T-cell (primary cell): ENCODE results near the gene ZNF12. TPM values are rescaled to one million over a fixed set of nuclear protein-coding genes. Genes with fewer than 3 reads are reported as not detected.
A peak's percentile ranks its signal among the peaks of the same experiment; 100 is the strongest.

Experiments used
- ATAC-seq, 4 experiments: fragments of 200-7000 bp in 3 of 4; fragments of 150-1000 bp in 1 of 4; cut with Tn5 transposase; replicated peaks in 1 of 4; 1 replicate in 3 of 4; 2 replicates in 1 of 4; pipeline ENCODE4 v1.10.0; 2021; ENCODE audit warnings: moderate library complexity in 3 of 4, mild to moderate bottlenecking in 2 of 4, moderate number of reproducible peaks in 1 of 4
- CTCF ChIA-PET, 2 donors: fragments of 300-600 bp; sonication (Branson Sonifier 250); formaldehyde crosslinking; loops; one replicate each; lab custom pipeline; 2022; ENCODE audit warnings: antibody characterized with exemption in 2 of 2; lab: Charles Lee
- POLR2A ChIA-PET, 2 donors: fragments of 300-600 bp; sonication (Branson Sonifier 250); formaldehyde crosslinking; loops; one replicate each; lab custom pipeline; 2022; ENCODE audit warnings: antibody characterized with exemption in 2 of 2; lab: Charles Lee
- DNase-seq, 35 experiments: peaks; one replicate each; pipeline versions ENCODE4 v3.0.0 to v3.0.0-alpha.2; 2013 to 2023
- H3K27ac ChIP-seq: one replicate; pipeline ENCODE4 v1.5.1; 2013; ENCODE audit warnings: low read length
- H3K27me3 ChIP-seq, 2 experiments: replicated peaks in 1 of 2; 1 replicate in 1 of 2; 2 replicates in 1 of 2; pipeline versions ENCODE4 v1.6.1 to v1.7.0; 2013; ENCODE audit warnings: low read length in 1 of 2, mixed read lengths in 1 of 2; ENCODE audit not compliant: control insufficient read depth in 2 of 2, insufficient read depth in 2 of 2; ENCODE audit errors: extremely low read depth in 1 of 2
- H3K36me3 ChIP-seq, 2 donors: 1 replicate in 1 of 2; 2 replicates in 1 of 2; pipeline versions ENCODE4 v1.6.1 to v1.7.0; 2013; ENCODE audit warnings: low read length in 1 of 2; ENCODE audit not compliant: control insufficient read depth in 2 of 2, insufficient read depth in 1 of 2; ENCODE audit errors: extremely low read depth in 1 of 2
- H3K4me1 ChIP-seq, 2 experiments: 1 replicate in 1 of 2; 2 replicates in 1 of 2; pipeline versions ENCODE4 v1.6.1 to v1.7.0; 2013; ENCODE audit warnings: low read length in 2 of 2, mixed read lengths in 1 of 2; ENCODE audit not compliant: insufficient read depth in 2 of 2, control insufficient read depth in 1 of 2; ENCODE audit errors: extremely low read depth in 1 of 2
- H3K4me3 ChIP-seq, 2 donors: 1 replicate in 1 of 2; 2 replicates in 1 of 2; pipeline versions ENCODE4 v1.5.1 to v1.7.0; 2013; ENCODE audit warnings: mild to moderate bottlenecking in 2 of 2, low read length in 1 of 2, moderate library complexity in 1 of 2; ENCODE audit not compliant: control insufficient read depth in 1 of 2; ENCODE audit errors: extremely low read depth in 1 of 2
- H3K9me3 ChIP-seq: 2 replicates; pipeline ENCODE4 v1.7.0; 2013
- H3K27ac Mint-ChIP-seq, 2 donors: one replicate each; pipeline ENCODE4 v1.8.0; 2020 to 2021; ENCODE audit warnings: mild to moderate bottlenecking in 2 of 2, mixed read lengths in 2 of 2
- H3K27me3 Mint-ChIP-seq, 2 donors: one replicate each; pipeline ENCODE4 v1.8.0; 2021 to 2022; ENCODE audit warnings: mixed read lengths in 2 of 2
- H3K36me3 Mint-ChIP-seq: one replicate; pipeline ENCODE4 v1.8.0; 2021; ENCODE audit warnings: mixed read lengths
- H3K4me1 Mint-ChIP-seq, 3 donors: one replicate each; pipeline ENCODE4 v1.8.0; 2020 to 2022; ENCODE audit warnings: mixed read lengths in 3 of 3, mild to moderate bottlenecking in 1 of 3
- H3K4me3 Mint-ChIP-seq, 3 donors: one replicate each; pipeline ENCODE4 v1.8.0; 2020 to 2022; ENCODE audit warnings: mild to moderate bottlenecking in 3 of 3, mixed read lengths in 3 of 3, moderate library complexity in 3 of 3
- H3K9me3 Mint-ChIP-seq, 3 donors: one replicate each; pipeline ENCODE4 v1.8.0; 2020 to 2022; ENCODE audit warnings: mixed read lengths in 3 of 3
- WGBS: methylation state at CpG from one replicate; pipeline ENCODE4 v1.1.5; 2013; ENCODE audit warnings: missing lambda C conversion rate; ENCODE audit not compliant: insufficient coverage; 5-methylcytosine and 5-hydroxymethylcytosine counted together
- total RNA-seq, 35 experiments: library from RNA in 6 of 35; stranded (reverse) in 6 of 35; fragments of 120-200 nt in 1 of 35; gene quantifications; one replicate each; pipeline versions ENCODE4 v1.2.1 to v1.2.4 and lab custom pipeline; 2013 to 2026

ZNF12 gene
- total RNA-seq, 5 donors from 2014 or later (not counting 1 experiment from before 2014, with no cell fraction given), result 25.1 to 49.7 (median 41.6) TPM

- H3K4me3 Mint-ChIP-seq, result no peak overlapping the region
- H3K27me3 Mint-ChIP-seq, result no peaks in the 10 kb centered on the region
- peaks cover 28 to 40% of the 10 kb centered on the region in 2 donors for H3K36me3 ChIP-seq
- peaks cover 0 to 5% of the 10 kb centered on the region in 2 experiments for H3K4me1 ChIP-seq
- ChIA-PET CTCF (interaction anchor here in 1 of 2 donors (0.6 kb wide), 1 partner anchor 50 kb away, joined by 4 read pairs; no protein-coding TSS in a partner anchor), POLR2A (no interaction called here)
- H3K36me3 Mint-ChIP-seq, result peaks cover 24% of the 10 kb centered on the region
- peaks cover 9 to 20% (median 11%) of the 10 kb centered on the region in 3 donors for H3K4me1 Mint-ChIP-seq
- no peak overlapping the region for H3K27ac Mint-ChIP-seq
- H3K9me3 Mint-ChIP-seq, result peaks cover 0 to 2% (median 0%) of the 10 kb centered on the region in 3 donors
- WGBS, result 93% methylated on average over 17 of the region's 48 CpGs
- no peak overlapping the region for H3K27ac ChIP-seq
- H3K9me3 ChIP-seq, result no peaks in the 10 kb centered on the region
- no peak for DNase-seq
- no peak for ATAC-seq
- peaks cover 0 to 4% of the 10 kb centered on the region in 2 experiments for H3K27me3 ChIP-seq
- no peak overlapping the region for H3K4me3 ChIP-seq
Measured at GRCh38 chr7:6654842-6655610, 51.7 kb downstream of the ZNF12 start.

- ATAC-seq, result no peak
- ChIA-PET POLR2A (no interaction called here), CTCF (no interaction called here)
- H3K27me3 Mint-ChIP-seq, result no peaks in the 10 kb centered on the region
- WGBS, result 98% methylated on average over 88 of the region's 94 CpGs
- Histone ChIP-seq H3K4me1 (peaks cover 0 to 5% of the 10 kb centered on the region in 2 experiments), H3K4me3 (no peak overlapping the region), H3K36me3 (peaks cover 35 to 47% of the 10 kb centered on the region in 2 donors), H3K27me3 (no peaks in the 10 kb centered on the region), H3K9me3 (no peaks in the 10 kb centered on the region), H3K27ac (no peak overlapping the region)
- peaks cover 0 to 2% (median 0%) of the 10 kb centered on the region in 3 donors for H3K9me3 Mint-ChIP-seq
- no peak for DNase-seq
- no peak overlapping the region for H3K27ac Mint-ChIP-seq
- no peak overlapping the region for H3K4me3 Mint-ChIP-seq
- peaks cover 28% of the 10 kb centered on the region for H3K36me3 Mint-ChIP-seq
- peaks cover 6 to 14% (median 7%) of the 10 kb centered on the region in 3 donors for H3K4me1 Mint-ChIP-seq
Measured at GRCh38 chr7:6654113-6654841, 52.5 kb downstream of the ZNF12 start.

- H3K9me3 ChIP-seq, result no peaks in the 10 kb centered on the region
- WGBS, result 98% methylated on average over 119 of the region's 146 CpGs
- no peaks in the 10 kb centered on the region for H3K27me3 ChIP-seq
- no peak overlapping the region for H3K27ac Mint-ChIP-seq
- ChIA-PET POLR2A (no interaction called here), CTCF (no interaction called here)
- peaks cover 0 to 2% (median 0%) of the 10 kb centered on the region in 3 donors for H3K9me3 Mint-ChIP-seq
- H3K36me3 Mint-ChIP-seq, result peaks cover 28% of the 10 kb centered on the region
- H3K4me3 ChIP-seq, result no peak overlapping the region
- H3K4me3 Mint-ChIP-seq, result no peak overlapping the region
- H3K4me1 ChIP-seq, result no peaks in the 10 kb centered on the region
- no peak overlapping the region for H3K27ac ChIP-seq
- H3K4me1 Mint-ChIP-seq, result peaks cover 0 to 5% (median 0%) of the 10 kb centered on the region in 3 donors
- DNase-seq (no peak), ATAC-seq (no peak)
- peaks cover 43 to 57% of the 10 kb centered on the region in 2 donors for H3K36me3 ChIP-seq
- H3K27me3 Mint-ChIP-seq, result no peaks in the 10 kb centered on the region
Measured at GRCh38 chr7:6653071-6654003, 53.4 kb downstream of the ZNF12 start.

GRCh38 chr7:6652446-6653011, 54.2 kb downstream of the ZNF12 start:
- no peaks in the 10 kb centered on the region for H3K9me3 ChIP-seq
- H3K27ac Mint-ChIP-seq, result no peak overlapping the region
- peak in 1 of 35 experiments; percentile 5 for DNase-seq
- ChIA-PET POLR2A (no interaction called here), CTCF (no interaction called here)
- H3K27me3 Mint-ChIP-seq, result no peaks in the 10 kb centered on the region
- no peaks in the 10 kb centered on the region for H3K4me1 Mint-ChIP-seq
- no peak overlapping the region for H3K4me3 ChIP-seq
- H3K4me1 ChIP-seq, result no peaks in the 10 kb centered on the region
- peaks cover 50 to 59% of the 10 kb centered on the region in 2 donors for H3K36me3 ChIP-seq
- no peak for ATAC-seq
- H3K27me3 ChIP-seq, result no peaks in the 10 kb centered on the region
- WGBS, result 99% methylated on average over 69 of the region's 75 CpGs
- H3K36me3 Mint-ChIP-seq, result peaks cover 35% of the 10 kb centered on the region
- H3K27ac ChIP-seq, result no peak overlapping the region
- H3K9me3 Mint-ChIP-seq, result peaks cover 0 to 2% (median 0%) of the 10 kb centered on the region in 3 donors
- H3K4me3 Mint-ChIP-seq, result no peak overlapping the region

- peaks cover 55 to 59% of the 10 kb centered on the region in 2 donors for H3K36me3 ChIP-seq
- H3K27ac Mint-ChIP-seq, result no peak overlapping the region
- DNase-seq (peak in 1 of 35 experiments; percentile 11), ATAC-seq (no peak)
- no peaks in the 10 kb centered on the region for H3K27me3 Mint-ChIP-seq
- H3K9me3 ChIP-seq, result no peaks in the 10 kb centered on the region
- no peaks in the 10 kb centered on the region for H3K27me3 ChIP-seq
- H3K27ac ChIP-seq, result no peak overlapping the region
- no peaks in the 10 kb centered on the region for H3K4me1 Mint-ChIP-seq
- ChIA-PET POLR2A (no interaction called here), CTCF (no interaction called here)
- H3K4me3 Mint-ChIP-seq, result no peak overlapping the region
- H3K36me3 Mint-ChIP-seq, result peaks cover 41% of the 10 kb centered on the region
- 97% methylated on average over 32 of the region's 32 CpGs for WGBS
- H3K4me3 ChIP-seq, result peak overlapping the region in 1 of 2 donors; percentile 3
- H3K9me3 Mint-ChIP-seq, result peaks cover 0 to 2% (median 0%) of the 10 kb centered on the region in 3 donors
- H3K4me1 ChIP-seq, result no peaks in the 10 kb centered on the region
Measured at GRCh38 chr7:6651851-6652445, 54.8 kb downstream of the ZNF12 start.
